Measurements from ENCODE around the gene GMEB2.

GRCh38 chr20:63542031-63542559, 84.8 kb downstream of the GMEB2 start:
- TF ChIP-seq CTCF (IDR thresholded peaks at IDR 0.05) (no peak), POLR2A (IDR thresholded peaks at IDR 0.05) (no peak)
